G401.6 (cell line): ENCODE results near the gene SCD5.
"Not testable (repeated sequence)": the region's sequence is repeated elsewhere in the genome, so short reads cannot be mapped to it uniquely, and the experiment has no call there.

Experiments
- FAIRE-seq: peaks from 2 replicates; lab custom pipeline; 2012; peaks lifted over from hg19 to GRCh38; lab: Jason Lieb, UNC

The SCD5 gene

DNA sequence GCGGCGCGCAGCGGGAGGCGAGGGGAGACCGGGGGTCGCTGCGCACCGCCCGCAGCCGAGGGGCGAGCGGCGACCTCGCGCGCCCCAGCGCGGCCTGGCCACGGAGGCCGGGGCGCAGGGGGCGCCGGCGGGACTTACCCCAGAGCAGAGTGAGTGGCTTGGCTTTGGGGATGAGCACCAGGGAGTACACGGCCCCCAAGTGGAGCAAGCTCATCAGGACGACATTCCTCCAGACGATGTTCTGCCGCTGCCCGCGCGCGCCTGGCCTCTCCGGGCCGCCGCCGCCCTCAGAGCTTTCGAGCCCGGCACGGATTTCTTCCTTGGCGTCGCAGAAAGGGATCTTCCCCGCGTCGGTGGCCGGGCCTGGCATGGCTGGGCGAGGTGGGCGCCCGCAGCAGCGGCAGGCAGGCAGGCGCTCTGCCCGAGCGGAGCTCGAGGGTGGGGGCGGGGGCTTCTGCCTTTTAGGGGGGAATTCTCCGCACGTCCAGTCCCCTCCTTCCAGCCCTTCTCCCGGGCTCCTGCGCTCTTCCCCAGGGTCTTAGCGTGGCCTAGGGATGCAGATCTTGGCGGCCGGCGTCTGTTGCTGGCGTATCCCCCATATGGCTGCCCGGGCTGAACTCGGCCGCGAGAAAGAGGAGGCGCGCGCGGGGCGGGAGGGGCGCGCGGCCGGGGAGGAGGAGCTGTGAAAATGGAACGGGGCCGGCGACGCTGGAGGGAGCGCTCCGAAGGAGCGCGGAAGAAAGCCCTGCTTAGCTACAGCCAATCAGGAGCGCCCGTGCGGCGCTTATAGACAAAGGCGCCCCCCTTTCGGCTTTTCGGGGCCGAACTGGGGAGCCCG lies at the start of gene SCD5:
SCD5 (minus strand) TSS at position 629 of the 838 bp plus-strand sequence; CDS start at position 370, 259 bp downstream.
- peak; percentile 45 for FAIRE-seq

DNA sequence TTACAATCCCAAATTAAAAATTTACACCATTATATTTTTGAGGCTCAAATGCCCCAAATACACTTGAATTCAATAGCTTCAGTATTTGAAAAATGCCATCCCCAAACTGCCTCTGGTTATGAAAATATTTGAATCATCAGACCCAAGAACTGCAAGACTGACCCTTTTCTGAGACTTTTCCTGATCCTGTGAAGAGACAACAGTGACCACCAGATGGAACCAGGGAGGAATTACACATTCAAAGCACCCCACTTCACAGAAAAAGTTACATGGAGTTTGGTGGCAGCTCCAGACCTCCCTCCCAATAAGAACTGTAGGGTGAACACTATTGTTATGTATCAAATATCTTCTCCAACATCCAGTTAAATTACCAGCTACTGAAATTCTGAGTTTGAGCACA lies 44.0 kb upstream of the SCD5 start:
- FAIRE-seq, result peak; percentile 13

DNA sequence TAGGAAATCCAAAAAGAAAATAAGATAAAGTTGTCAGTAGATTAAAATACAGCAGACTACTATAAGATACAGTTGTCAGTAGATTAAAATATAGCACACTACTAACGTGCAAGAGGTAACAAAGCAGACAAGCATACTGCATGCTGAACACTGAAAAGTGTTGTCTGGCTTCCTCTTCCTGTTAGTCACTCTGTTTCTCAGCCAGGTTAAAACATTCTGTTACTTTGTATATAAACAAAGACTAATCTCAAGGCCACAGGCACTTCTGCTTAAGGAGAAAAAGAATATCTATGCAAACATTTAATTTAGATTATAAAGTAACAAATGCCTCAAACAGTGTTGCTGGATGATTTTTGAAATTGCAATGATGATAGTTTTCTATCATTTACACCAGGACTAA lies 41.0 kb upstream of the SCD5 start:
- no peak for FAIRE-seq

DNA sequence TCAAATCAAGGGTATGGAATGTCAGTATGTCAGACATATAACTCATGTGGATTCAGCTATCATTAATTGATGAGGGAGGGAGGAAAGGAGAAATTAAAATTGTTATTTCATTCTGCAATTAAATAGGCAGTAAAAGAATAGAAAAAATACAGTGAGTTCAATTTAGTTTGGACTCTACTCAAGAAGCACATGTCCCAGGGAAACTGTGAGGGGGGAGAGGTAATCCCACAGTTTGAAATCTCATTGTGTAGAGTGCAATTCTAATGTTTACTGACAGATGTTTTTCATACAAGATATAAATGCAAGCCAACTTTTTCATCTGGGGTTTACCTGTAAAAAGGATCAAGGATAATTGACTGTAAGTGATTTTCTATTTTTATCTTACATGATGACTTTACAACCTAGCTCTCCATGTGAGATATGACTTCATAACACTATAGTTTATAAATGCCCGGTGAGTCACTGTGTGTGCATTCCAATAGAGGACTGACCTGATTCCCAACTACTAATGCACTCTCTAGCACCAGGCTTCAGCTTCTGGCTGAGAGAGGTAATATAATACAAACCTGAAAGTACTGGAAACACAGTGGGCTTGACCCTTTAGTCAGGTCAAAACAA lies 35.2 kb upstream of the SCD5 start:
- FAIRE-seq, result no peak

DNA sequence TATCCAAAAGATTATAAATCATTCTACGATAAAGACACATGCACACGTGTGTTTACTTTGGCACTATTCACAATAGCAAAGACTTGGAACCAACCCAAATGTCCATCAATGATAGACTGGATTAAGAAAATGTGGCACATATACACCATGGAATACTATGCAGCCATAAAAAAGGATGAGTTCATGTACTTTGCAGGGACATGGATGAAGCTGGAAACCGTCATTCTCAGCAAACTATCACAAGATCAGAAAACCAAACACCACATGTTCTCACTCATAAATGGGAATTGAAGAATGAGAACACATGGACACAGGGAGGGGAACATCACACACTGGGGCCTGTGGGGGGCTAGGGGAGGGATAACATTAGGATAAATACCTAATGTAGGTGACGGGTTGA lies 34.5 kb upstream of the SCD5 start:
- not testable (repeated sequence) for FAIRE-seq

DNA sequence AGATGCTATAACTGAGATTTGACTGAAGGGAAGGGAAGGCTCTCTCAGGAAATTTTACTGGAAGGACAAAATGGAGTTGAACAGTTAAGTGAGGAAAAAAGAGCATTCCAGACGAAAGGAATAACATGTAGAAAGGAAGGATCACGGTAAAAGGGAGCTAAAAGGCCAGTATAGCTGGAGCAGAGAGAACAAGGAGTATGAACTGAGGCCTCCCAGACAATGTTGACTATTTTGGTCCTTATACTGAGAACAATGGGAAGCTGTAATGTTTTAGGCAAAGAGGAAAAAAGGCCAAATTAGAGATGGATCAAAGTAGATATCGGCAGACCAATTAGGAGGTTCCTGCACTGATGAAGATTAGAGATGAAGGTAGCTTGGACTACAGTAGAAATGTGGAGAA lies 26.8 kb upstream of the SCD5 start:
- FAIRE-seq, result no peak

DNA sequence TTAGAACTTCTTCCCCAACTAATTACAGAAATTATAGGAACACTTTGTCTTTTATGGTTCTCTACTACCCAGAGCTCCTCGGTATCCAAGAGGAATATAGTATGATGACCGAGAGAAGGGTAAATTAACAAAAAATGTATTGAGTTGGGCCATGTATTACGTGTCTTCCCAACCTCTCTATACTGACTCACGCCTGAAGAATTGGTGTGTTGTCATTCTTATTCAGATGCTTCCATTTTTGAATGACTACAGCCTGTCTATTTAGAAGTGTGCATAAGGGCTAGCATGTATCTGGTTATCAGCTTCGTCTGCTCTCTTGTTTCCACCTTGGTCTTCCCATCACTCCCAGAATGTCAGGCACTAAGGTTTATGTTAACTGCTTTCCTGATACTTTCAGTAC lies 24.5 kb upstream of the SCD5 start:
- FAIRE-seq, result no peak

DNA sequence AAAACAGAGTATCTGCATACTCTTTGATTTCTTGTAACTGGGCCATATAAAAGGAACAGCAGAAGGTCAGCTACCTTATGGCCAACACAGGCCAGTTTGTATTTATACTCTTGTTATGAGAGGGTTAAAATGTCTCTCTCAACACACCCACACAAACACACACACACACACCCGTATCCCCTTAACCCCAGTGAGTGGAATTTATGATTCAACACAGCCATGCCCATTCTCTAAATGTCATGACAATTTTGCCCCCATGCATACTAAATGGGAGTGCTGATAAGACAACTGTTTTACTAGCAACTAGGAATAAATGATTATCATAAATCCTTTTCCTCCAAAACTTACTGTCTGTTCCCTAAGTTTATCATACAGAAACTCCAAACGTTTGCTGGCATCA lies 22.1 kb upstream of the SCD5 start:
- no peak for FAIRE-seq

DNA sequence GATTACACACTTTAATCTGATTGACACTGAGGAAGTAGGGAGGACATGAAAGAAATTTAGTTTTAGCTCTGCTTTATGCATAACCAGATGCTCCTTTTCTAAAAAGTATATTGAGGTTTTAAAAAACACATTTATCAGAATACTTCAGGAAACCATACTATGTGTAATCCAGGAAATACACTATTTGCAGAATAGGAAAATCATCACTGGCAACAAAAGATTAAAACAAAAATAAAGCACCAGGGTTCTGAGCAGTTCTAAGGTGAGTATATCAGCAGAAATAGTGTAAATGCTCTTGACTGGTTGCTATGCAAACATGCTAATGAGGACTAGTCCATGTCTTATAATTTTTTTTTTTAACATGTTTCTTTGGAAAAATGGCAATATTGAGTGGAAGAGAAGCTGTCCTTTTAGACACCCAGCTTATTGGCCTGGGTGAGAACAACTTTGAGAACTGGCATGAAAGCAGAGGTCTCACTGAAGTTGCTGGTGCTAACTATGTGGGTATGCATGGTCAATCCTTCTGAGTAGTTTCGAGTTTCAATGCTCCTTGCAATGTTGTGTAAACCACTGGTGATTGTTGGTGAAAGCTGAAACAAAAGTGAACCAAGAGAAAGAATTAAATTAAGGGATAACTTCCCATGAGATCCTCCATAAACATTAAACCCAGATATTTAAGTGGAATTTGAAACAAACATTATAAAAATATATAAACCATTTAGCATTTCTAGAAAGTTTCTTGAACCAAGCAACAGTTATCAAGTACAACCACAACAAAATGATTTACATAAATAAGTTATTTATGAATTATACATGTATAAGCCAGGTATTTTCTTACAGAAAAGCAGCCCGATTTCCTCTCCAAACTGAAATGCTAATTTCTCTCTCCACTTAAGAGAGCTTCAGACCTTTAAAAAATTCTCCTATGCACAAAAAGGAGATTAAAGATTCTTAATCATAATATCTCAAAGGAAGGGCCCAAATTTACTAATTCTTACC lies 20.4 kb upstream of the SCD5 start:
- FAIRE-seq, result no peak

DNA sequence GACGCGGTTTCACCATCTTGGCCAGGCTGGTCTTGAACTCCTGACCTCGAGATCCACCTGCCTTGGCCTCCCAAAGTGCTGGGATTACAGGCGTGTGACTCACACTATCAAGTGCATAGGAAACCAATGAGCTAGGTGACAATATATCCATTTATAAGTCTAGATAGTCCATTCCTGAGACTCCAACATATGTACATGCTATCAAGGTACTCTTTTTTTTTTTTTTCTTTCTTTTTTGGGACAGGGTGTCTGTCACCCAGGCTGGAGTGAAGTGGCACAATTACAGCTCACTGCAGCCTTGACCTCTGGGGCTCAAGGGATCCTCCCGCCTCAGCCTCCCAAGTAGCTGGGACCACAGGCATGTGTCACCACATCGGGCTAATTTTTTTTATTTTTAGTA lies 18.3 kb upstream of the SCD5 start:
- not testable (repeated sequence) for FAIRE-seq

DNA sequence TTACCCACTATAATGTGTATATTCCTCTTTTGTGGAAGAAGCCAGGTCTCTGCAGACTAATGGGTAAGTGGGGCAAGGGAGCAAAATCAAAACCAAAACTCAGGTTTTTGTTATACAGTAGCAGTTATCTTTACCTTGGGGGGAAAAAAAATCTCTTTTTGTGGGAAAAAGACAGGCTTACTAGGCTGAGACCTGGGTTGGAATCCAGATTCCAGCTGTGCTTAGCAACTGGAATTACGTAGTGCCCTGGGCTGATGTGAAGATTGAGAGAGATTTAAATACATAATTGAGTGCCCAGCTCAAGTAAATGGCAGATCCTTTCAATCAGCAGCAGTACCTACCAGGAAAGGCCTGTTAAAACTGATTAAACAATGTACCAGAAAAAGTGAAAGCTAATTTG lies 15.4 kb upstream of the SCD5 start:
- FAIRE-seq, result no peak

DNA sequence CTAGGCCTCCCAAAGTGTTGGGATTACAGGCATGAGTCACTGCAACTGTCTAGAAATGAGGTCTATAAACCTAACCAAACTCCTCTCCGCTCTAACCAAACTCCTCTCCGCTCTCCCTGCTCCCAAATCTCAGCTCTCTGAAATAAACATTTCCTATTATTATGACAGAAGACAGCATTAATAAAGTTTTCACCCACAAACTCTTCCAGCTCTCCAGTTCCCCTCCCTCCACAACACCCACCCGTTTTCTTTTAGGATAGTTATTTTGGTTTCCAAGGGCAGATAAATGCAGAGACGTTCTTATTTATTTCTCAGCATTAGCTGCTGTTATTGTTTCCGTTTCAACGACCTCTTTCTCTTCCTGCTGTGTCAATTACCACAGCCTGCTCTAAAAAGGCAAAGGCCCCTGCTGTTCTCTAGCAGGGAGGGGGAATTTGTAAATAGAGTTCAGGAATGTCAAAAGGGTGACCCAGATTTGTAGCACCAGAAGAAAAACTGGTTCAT lies 13.3 kb upstream of the SCD5 start:
- FAIRE-seq, result no peak

DNA sequence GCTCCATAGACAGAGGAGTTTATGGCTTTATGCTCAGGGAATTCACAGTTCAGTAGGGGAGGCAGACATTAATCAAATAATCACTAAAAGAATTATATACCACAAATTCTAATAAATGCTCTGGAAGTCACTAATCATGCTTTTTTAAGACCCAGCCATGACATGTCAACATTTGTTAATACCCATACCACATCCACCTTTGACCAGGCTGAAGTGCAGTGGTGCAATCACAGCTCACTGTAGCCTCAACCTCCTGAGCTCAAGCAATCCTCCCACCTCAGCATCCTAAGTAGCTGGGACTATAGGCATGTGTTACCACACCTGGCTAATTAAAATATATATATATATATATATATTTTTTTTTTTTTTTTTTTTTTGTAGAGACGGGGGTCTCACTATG lies 12.8 kb upstream of the SCD5 start:
- no peak for FAIRE-seq

DNA sequence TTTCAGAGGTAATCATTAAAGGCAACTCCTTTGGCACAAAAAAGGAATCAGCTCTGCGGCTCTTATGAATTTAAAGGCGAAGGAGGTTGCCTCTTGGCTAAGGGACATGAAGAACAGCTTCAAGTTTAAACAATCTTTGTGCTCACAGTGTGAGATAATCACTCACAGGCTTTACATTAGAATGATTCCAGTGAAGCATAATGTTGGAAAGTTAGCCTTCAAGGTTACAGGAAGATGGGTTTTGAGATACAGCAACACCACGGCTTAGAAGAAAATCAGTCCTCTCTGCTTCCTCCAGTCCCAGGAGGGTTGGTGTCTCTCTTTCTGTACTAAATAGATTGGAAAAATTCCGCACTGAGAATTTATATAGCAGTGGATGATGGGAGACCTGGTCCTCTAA lies 11.6 kb upstream of the SCD5 start:
- no peak for FAIRE-seq

DNA sequence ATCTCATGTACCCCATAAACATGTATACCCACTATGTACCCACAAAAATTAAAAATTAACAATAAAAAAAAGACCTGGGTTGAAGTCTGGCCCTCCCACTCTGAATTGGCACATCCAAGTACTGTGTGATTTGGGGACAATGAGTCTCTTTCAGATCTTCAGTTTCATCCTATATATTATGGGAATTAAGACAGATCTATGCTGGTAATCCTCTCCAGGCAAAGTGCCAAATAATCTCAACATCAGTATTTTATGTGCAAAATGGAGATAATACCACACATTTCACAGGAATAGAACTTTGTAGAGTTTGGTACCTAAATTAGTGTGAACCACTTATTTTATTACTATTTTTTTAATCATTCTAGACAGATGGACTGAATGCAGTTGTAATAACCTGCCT lies 11.0 kb upstream of the SCD5 start:
- no peak for FAIRE-seq

DNA sequence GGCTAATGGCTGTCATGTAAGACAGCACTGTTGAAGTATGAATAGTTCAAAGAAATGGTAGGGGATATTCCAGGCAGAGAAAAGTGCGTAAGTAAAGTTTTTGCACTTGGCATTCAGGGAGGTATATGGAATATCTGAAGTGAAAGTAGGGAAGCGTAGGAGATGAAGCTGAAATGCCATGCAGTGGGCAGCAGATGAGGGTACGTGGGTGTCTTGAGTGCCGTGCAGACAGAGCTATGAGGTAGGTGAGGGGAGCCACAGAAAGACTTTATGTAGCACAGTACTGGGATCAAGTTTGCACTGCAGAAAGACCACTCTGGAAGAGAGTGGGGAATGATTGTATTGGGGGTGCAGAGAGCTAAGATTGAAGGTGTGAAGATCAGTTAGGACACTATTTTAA lies 5.2 kb upstream of the SCD5 start:
- no peak for FAIRE-seq

DNA sequence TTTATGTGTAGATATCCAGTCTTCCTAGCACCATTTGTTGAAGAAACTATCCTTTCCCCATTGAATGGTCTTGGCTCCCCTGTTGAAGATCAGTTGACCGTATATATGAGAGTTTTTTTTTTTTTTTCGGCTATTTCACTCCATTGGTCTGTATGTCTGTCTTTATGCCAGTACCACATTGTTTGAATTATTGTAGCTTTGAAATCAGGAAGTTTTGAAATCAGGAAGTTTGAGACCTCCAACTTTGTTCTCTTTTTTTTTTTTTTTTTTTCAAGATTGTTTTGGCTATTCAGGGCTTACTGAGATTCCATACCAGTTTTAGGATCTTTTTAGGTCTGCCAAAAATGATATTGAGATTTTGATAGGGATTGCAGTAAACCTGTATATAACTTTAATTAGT lies 4.3 kb upstream of the SCD5 start:
- no peak for FAIRE-seq

DNA sequence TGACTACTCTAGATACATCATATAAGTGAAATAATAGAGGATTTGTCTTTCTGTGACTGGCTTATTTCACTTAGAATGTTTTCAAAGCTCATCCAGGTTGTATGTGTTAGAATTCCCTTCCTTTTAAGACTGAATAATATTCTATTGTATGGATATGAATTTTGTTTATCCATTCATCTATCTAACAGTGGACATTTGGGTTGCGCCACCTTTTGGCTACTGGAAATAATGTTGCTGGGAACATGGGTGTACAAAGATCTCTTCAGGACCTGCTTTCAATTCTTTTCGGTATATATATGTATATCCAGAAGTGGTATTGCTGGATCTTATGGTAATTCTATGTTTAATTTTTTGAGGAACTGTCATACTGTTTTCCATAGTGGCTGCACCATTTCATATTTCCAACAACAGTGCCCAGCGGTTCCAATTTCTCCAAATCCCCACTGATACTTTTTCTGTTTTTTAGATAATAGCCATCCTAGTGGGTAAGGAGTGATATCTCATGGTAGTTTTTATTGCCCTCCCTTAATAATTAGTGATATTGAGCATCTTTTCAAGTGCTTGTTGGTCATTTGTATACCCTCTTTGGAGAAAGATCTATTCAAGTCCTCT lies 3.4 kb upstream of the SCD5 start:
- FAIRE-seq, result peak; percentile 82

DNA sequence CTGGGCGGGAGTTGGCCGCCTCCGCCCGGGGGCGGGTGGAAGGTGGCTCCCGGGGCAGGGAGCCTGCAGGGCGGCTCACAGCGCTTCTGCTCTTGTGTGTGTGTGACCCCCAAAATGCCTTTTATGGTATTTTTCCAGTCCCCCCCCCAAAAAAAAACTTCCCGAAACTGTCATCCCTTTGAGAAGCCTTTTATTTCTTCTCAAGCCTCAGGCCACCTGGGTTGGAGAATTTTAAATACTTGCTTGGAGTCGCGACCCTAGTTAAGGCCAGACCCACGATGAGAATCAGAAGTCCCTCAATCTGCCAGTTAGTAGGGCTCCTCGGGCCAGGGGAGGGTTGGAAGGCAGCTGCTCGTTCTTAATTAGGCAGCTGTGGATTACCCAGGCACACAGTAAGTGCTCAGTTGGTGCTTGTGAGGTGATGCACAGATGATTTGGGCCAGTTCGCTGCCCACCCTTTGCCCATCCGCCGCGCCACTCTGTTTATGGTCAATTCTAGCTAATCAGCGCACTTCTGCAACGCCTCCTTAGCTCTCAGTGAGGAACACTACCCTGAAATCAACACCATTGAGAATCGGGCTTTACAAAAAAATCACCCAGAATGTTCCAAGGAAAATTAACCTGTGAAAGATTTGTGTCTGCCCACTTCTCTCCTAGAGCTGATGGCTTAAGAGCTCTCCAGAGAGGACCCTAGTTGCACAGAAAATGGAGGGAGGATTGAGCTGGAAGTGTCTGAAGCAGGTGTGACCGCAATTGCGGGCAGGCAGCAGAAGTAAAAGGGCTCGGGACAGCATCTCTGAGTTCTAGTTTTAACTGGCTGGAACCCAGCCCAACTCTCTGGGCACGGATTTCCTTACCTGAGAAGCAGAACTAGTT lies 648 bp upstream of the SCD5 start:
- FAIRE-seq, result no peak

DNA sequence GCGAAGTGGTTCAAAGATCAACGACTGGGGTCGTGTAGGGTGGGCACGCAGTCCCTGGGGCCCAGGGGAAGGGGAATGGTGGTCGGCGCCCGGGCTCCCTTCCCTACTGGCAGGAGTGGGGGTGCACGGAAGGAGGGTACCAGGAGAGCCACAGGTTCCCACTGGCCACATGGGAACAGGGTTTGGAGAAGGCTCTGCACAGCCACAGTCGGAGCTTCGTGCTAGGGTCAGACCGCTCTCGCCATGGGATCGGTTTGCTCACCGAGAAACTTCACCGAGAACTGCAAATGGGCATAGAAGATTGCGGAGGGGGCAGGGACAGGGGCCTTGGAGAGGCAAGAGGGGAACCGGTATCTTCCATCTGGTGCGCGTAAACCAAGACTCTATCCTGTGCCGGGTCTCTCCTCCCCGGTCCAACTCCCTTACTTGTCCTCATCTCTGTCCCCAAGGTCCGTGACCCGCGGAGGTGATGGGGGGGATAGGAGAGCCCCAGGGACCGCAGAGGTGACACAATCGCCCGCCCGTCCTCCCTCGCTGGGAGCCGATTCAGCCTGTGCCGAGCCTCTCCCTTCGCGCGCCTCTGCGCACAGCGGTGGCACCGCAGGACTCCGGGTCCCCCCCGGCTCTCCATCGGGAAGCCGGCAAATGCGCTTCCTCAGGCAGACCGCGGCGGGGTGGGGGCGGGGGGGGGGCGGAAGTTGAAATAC lies 1.0 kb downstream of the SCD5 start:
- FAIRE-seq, result no peak

DNA sequence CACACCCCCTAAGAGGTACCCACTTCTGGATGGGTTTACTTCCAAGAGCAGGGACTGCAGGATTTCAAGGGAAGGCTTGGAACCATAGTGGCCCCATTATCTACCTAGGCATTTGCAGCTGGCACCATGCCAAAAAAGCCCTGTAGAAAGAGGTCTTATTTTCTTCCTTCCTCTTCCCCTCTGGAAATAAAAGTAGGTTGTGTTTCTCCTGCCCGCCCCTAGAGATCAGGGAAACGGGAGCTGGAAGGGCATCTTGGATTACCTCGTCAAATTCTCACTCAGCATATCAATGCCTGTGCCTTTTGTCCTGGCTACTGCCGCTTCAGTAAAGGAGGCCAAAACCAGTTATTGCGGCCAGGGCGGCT lies 1.6 kb downstream of the SCD5 start:
- FAIRE-seq, result no peak
